Measurements from ENCODE around the gene NUP37. TPM values are rescaled to one million over a fixed set of nuclear protein-coding genes. Genes with fewer than 3 reads are reported as not detected.
"Not testable (repeated sequence)": the region's sequence is repeated elsewhere in the genome, so short reads cannot be mapped to it uniquely, and the experiment has no call there.

NUP37 gene
- 10 to 100 TPM; 11.0 to 15.3 (median 14.1) TPM for polyA plus RNA-seq

DNA sequence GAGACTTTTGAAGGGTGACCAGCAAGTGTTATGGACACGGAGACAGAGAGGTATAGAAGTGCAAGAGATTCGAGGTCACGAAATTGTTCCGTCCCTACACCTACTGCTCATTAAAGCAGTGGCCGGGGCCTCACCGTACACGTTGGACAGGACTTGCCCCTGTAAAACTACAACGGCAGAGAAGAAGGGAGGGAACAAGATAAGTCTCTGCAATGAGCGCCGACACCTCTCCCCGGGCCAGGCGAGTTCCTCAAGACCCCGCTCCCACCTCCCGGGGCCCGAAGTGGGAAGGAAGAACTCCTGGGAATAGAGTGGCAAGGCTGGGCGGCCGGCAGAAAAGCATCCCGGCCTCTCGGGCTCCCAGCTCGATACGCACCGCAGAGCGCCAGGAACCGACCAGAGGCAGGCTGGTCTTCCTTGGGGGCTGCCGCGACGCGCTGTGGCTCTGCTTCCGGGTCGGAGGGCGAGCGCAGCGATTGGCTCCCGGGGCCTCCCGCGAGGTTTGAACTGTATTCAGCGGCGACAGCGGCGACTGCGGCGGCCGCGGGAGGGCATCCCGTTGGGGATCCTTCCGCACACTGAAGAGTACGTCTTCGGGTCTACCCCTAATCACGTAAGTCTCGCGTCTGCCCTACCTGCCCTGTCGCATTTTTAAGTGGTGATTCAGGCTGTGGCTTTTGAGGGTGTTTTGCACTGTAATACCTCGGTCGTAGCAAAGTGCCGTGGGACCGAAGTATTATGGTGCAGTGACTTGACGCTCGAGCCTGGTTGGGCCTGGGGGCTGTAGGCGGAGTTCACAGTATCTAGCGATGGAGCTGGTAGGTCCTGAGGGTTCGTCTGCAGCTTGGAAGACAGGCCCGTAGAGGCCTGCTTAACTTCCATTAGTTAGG lies at the start of gene NUP37, which contains the start of gene PARPBP:
TSS of gene NUP37 (minus strand) at position 441 of the 890 bp plus-strand sequence. CDS start 1,596 bp downstream, outside the sequence.
TSS of gene PARPBP (plus strand) at position 510 of the 890 bp plus-strand sequence. CDS start 3,706 bp downstream, outside the sequence.
- 0% methylated on average over 62 of the region's 62 CpGs for WGBS, 3 donors
- no peak within 1 kb of the TSS for H3K27ac ChIP-seq (ENCODE audit: low read depth, low read length)

DNA sequence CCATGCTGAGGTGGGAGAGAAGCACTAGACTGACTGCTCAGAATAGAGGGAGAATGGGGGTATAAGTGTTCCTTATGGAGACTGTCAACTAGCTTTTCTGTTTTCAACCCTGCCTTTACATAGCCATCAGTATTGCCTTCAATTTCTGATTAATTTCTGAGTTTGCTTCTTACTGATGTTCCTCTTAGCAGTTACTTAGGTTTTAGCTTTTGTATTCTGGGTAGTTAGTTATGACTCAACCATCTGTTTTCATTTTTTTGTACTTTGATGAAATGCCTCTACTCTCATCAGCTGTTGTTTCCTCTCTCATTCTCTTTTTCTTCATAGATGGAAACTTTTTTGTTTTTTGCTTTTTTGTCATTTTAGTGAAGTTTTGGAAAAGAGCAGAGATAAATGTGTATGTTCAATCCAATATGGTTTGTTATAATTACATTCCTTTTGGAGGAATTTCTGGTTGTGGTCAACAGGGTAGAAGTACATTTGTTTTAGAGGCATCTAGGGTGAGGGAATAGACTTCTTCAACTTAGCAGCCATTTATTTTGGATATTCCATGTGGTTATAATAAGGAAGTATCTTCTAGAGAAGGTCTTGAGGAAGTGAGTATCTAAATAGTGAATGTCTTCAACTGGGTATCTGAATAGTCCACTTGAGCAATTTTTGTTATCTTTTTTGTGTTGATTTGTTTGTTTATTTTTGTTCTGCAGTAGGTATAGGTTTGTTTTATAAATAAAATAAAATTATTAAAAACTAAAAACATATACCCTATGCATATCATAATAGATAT lies 48.1 kb upstream of the NUP37 start:
- no peak overlapping the region for H3K27ac ChIP-seq (ENCODE audit: low read depth, low read length)

DNA sequence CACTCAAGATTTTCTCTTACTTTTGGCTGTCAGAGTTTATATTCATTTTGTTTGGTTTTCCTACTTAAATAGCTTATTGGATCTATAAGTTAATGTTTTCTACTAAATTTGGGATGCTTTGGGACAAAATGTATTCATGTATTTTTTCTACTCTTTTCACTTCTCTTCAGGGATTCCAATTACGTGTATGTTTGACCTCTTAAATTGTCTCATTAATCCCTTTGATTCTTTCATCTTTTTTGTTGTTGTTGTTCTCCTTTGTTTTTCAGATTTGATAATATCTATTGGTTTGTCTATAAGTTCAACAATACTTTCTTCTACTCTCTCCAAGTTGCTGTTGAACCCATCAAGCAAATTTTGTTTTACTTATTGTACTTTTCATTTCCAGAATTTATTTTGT lies 43.5 kb upstream of the NUP37 start:
- H3K27ac ChIP-seq (ENCODE audit: low read depth, low read length): no peak overlapping the region
- 85 to 97% (median 91%) methylated on average over 1 of the region's 1 CpG for WGBS, 3 donors

DNA sequence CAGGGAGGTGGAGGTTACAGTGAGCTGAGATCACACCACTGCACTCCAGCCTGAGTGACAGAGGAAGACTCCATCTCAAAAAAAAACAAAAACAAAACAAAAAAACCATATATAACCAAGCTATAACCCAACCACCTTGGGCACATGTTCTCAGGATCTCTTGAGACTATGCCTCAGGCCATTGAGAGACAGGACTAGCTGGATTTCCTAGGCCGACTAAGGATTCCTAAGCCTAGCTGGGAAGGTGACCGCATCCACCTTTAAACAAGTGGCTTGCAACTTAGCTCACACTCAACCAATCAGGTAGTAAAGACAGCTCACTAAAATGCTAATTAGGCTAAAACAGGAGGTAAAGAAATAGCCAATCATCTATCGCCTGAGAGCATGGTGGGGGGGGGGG lies 35.3 kb upstream of the NUP37 start:
- 96 to 100% (median 97%) methylated on average over 3 of the region's 3 CpGs for WGBS, 3 donors
- not testable (repeated sequence) for H3K27ac ChIP-seq (ENCODE audit: low read depth, low read length)

- 97 to 99% (median 98%) methylated on average over 3 to 4 of the region's 4 CpGs for WGBS, 3 donors
- H3K27ac ChIP-seq (ENCODE audit: low read depth, low read length): not testable (repeated sequence)
Observed at GRCh38 chr12:102147062-102147587, 27.2 kb upstream of the NUP37 start.

DNA sequence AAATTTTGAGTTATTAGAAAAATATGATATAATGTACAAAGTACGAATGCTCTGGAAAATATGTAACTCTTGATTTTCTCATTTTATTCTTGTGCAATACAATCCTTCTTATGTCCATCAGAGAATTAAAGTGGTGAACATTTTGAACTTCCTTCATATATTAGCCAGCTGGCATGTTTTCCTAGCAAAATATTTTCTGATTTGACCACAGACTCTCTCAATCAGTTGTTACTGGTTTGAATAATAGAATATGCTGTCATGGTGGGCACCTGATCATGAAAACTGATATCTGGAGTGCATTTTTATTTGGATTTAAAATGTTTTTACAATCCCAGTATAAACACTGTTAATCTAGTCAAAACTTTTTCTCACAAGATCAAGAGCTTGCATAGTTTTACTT lies 24.3 kb upstream of the NUP37 start:
- 76 to 85% (median 81%) methylated on average over 1 of the region's 1 CpG for WGBS, 3 donors
- H3K27ac ChIP-seq (ENCODE audit: low read depth, low read length): no peak overlapping the region

DNA sequence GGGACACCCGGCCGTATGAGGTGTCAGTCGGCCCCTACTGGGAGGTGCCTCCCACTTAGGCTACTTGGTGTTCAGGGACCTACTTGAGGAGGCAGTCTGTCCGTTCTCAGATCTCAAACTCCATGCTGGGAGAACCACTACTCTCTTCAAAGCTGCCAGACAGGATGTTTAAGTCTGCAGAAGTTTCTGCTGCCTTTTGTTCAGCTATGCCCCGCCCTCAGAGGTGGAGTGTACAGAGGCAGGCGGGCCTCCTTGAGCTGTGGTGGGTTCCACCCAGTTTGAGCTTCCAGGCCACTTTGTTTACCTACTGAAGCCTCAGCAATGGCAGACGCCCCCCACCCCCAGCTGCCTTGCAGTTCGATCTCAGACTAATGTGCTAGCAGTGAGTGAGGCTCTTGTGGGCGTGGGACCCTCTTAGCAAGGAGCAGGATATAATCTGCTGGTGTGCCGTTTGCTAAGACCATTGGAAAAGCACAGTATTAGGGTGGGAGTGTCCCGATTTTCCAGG lies 23.0 kb upstream of the NUP37 start:
- 91 to 96% (median 94%) methylated on average over 11 of the region's 11 CpGs for WGBS, 3 donors
- H3K27ac ChIP-seq (ENCODE audit: low read depth, low read length): not testable (repeated sequence)

DNA sequence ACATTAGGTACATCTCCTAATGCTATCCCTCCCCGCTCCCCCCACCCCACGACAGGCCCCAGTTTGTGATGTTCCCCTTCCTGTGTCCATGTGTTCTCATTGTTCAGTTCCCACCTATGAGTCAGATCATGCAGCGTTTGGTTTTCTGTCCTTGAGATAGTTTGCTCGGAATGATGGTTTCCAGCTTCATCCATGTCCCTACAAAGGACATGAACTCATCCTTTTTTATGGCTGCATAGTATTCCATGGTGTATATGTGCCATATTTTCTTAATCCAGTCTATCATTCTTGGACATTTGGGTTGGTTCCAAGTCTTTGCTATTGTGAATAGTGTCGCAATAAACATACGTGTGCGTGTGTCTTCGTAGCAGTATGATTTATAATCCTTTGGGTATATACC lies 17.7 kb upstream of the NUP37 start:
- not testable (repeated sequence) for H3K27ac ChIP-seq (ENCODE audit: low read depth, low read length)
- WGBS, 3 donors: 92 to 96% (median 93%) methylated on average over 8 of the region's 8 CpGs

- not testable (repeated sequence) for H3K27ac ChIP-seq (ENCODE audit: low read depth, low read length)
- WGBS, 3 donors: 92 to 100% (median 98%) methylated on average over 2 of the region's 2 CpGs
Observed at GRCh38 chr12:102131442-102131841, 11.5 kb upstream of the NUP37 start.

DNA sequence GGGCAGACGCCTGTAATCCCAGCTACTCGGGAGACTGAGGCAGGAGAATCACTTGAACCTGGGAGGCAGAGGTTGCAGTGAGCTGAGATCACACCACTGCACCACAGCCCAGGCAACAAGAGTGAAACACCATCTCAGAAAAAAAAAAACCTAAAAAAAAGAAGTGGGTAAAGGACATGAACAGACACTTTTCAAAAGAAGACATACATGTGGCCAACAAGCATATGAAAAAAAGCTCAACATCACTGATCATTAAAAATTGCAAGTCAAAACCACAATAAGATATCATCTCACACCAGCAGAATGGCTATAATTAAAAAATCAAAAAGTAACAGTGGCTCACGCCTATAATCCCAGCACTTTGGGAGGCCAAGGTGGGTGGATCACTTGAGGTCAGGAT lies 10.8 kb upstream of the NUP37 start:
- WGBS, 3 donors: 84 to 98% (median 87%) methylated on average over 3 of the region's 3 CpGs
- H3K27ac ChIP-seq (ENCODE audit: low read depth, low read length): not testable (repeated sequence)

- 92 to 95% (median 94%) methylated on average over 2 of the region's 2 CpGs for WGBS, 3 donors
- H3K27ac ChIP-seq (ENCODE audit: low read depth, low read length): not testable (repeated sequence)
Observed at GRCh38 chr12:102121328-102121727, 1.4 kb upstream of the NUP37 start.

DNA sequence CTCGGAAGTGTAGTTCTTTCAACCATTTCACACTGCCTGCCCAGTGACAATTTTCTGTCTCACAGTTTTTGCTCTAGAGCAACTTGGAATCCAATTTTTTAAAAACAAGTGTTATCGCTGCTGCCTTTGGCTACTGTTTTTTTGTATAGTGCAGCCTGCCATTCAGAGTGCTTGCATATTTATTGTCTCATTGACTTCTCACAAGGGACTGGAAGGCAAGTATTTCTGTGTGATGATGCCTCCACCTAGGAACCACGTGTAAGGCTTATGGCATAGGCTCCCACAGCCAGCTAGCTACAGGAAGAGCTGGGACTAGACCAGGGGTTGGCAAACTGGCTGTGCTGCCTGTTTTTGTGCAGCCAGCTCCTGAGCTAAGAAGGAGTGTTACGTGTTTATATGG lies 972 bp upstream of the NUP37 start:
- WGBS, 3 donors: 25 to 35% (median 28%) methylated on average over 4 of the region's 4 CpGs
- H3K27ac ChIP-seq (ENCODE audit: low read depth, low read length): no peak overlapping the region

- H3K27ac ChIP-seq (ENCODE audit: low read depth, low read length): no peak overlapping the region
Observed at GRCh38 chr12:102120564-102120873, 605 bp upstream of the NUP37 start.

DNA sequence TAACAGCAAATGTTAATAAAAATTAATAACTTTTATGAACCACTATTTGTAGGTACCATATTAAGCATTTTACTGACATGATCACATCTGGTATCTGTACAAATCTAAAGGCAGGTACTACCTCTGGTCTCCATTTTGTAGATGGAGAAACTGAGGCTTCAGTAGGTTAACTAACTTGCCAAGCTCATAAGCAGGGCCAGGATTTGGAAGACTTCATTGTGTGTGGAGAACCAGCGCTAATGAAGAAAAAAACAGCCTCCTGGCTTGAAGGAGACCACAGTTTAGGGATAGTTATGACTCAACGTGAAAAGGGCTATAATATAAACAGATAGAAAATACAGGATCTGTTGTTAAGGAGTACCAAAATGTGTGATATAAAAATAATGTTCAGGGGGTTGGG lies 1.0 kb downstream of the NUP37 start:
- H3K27ac ChIP-seq (ENCODE audit: low read depth, low read length): no peak overlapping the region
- 66 to 80% (median 77%) methylated on average over 2 of the region's 2 CpGs for WGBS, 3 donors

More at GRCh38 chr12:102120564-102120873, 605 bp upstream of the NUP37 start:
- WGBS, 3 donors: 4 to 5% (median 5%) methylated on average over 4 of the region's 4 CpGs

- WGBS, 3 donors: 84 to 99% (median 91%) methylated on average over 7 of the region's 7 CpGs
- H3K27ac ChIP-seq (ENCODE audit: low read depth, low read length): no peak overlapping the region
Observed at GRCh38 chr12:102116392-102116791, 3.5 kb downstream of the NUP37 start.

DNA sequence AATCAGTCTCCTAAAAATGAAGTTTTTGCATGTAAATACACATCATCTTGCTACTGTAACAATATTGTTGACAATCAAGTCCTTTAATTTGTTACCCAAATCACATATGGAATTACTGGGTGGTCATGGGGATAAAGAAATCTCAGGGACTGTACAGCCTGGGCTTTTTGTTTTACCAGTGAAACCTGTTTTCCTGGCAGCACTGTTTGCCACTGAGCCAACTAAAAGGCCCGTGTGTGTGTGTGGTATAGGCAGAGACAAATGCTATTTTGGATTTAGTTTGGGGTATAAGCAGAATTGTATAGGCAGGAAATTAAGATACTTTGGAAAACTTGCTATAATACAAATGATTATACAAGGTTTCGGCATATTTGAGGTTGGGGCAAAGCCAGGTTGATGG lies 5.7 kb downstream of the NUP37 start:
- WGBS, 3 donors: 73 to 88% (median 88%) methylated on average over 2 of the region's 2 CpGs

DNA sequence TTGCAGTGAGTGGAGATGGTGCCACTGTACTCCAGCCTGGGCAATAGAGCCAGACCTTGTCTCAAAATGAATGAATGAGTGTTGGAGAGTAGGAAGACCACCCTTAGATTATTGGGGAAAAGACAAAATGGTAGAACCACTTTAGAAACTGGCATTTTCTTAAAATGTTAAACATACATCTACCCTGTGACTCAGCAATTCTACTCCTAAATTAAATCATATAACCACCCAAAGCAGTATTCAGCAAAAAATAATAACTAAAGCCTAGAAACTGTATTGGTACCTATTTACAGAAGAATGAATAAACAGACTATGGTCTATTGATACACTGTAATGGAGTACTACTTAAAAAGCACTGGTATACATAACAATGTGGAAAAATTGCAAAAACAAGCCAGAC lies 9.1 kb downstream of the NUP37 start:
- no peak overlapping the region for H3K27ac ChIP-seq (ENCODE audit: low read depth, low read length)

More for the DNA sequence above, 5.7 kb downstream of the NUP37 start:
- no peak overlapping the region for H3K27ac ChIP-seq (ENCODE audit: low read depth, low read length)

DNA sequence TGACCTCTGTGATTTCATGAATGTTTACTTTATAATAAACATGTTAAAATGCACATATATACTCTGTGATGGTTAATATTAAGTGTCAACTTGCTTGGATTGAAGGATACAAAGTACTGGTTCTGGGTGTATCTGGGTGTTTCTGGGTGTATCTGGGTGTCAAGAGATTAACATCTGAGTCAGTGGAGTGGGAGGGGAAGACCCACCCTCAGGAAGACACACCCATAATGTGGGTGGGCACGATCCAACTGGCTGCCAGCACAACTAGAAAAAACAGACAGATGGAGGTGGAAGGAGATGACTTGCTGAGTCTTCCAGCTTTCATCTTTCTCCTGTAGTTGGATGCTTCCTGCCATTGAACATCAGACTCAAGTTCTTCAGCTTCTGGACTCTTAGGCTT lies 11.9 kb downstream of the NUP37 start:
- H3K27ac ChIP-seq (ENCODE audit: low read depth, low read length): no peak overlapping the region
- WGBS, 3 donors: 78 to 100% (median 78%) methylated on average over 1 of the region's 1 CpG

DNA sequence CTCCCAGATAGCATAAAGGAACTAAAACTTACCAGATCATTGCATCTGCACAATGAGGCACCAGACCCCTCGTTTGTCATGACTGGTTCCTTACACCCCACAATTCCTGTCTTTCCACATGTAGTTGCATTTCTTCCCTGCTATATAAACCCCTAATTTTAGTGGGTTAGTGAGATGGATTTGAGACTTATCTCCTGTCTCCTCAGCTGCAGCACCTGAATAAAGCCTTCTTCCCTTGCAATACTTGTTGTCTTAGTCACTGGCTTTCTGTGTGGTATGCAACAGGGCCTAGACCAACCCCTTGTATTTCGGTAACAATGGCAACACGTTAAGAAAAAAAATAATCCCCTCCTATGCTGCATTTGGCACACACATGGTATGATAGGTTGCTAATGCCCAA lies 13.0 kb downstream of the NUP37 start:
- 94 to 99% (median 96%) methylated on average over 3 of the region's 3 CpGs for WGBS, 3 donors
- no peak overlapping the region for H3K27ac ChIP-seq (ENCODE audit: low read depth, low read length)
